NT2/D1 (cell line): ENCODE measurements around the gene SMPD3.

Source experiments
- DNase-seq: peaks from one replicate; pipeline ENCODE4 v3.0.0-alpha.2; 2011; ENCODE audit warnings: low read depth, low spot score
- H3K27me3 ChIP-seq: 2 replicates; pipeline ENCODE4 v1.6.0; 2011; ENCODE audit warnings: mild to moderate bottlenecking; ENCODE audit not compliant: insufficient read length, insufficient read depth
- H3K36me3 ChIP-seq: 2 replicates; pipeline ENCODE4 v1.6.1; 2011; ENCODE audit warnings: mild to moderate bottlenecking, low read length, mixed read lengths; ENCODE audit not compliant: insufficient read depth, insufficient read length
- H3K4me1 ChIP-seq: 2 replicates; pipeline ENCODE4 v1.5.1; 2011; ENCODE audit not compliant: insufficient read depth, insufficient read length
- H3K4me3 ChIP-seq: 2 replicates; pipeline ENCODE4 v1.5.1; 2011; ENCODE audit warnings: low read depth; ENCODE audit not compliant: insufficient read length
- H3K9ac ChIP-seq: 2 replicates; pipeline ENCODE4 v1.6.0; 2011; ENCODE audit warnings: low read depth; ENCODE audit not compliant: insufficient read length
- H3K9me3 ChIP-seq: 2 replicates; pipeline ENCODE4 v1.5.1; 2011; ENCODE audit warnings: mild to moderate bottlenecking, low read length; ENCODE audit not compliant: insufficient read depth
- SUZ12 ChIP-seq: IDR thresholded peaks from 2 replicates; pipeline ENCODE4 v1.6.1; 2011; ENCODE audit not compliant: insufficient read length, insufficient read depth; ENCODE audit errors: extremely low read depth
- YY1 ChIP-seq: IDR thresholded peaks from 2 replicates; pipeline ENCODE4 v1.6.1; 2011; ENCODE audit not compliant: insufficient read length, insufficient read depth
- ZNF274 ChIP-seq: IDR thresholded peaks from 2 replicates; pipeline ENCODE4 v1.6.1; 2011; ENCODE audit warnings: mild to moderate bottlenecking, low read depth, low read length

SMPD3 gene

DNA sequence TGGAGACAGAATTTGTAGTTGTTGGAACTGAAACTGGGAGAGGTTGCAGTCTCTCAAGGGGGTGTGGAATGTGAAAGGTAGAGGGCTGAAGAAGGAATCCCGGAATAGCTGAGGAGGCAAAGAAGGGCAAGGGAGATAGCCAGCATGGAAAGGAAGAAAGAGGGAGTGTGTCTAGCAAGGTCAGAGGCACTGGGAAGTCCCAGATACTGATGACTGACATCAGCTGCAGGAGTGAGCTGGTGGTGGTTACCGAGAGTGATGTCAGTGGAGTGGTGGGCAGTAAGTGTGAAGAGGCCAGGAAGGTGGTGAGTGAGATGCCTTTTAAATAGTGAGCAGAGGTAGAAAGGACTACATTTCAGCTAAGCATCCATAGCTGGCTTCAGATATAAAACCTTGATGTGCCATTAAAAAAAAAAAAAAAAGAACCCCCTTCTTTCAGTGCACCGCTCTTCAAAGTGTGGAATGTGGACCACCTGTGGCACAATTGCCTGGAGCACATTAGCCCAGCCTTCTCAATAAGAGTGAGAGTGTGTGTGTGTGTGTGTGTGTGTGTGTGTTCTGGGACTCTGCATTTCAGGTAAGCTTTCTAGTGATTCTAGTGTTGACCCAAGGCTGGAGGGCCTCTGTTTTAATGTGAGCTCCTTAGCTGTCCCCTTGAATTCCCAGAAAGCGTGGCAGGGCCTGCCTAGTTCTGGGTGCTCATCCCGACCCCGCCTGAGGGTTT lies 129.0 kb downstream of the SMPD3 start:
- H3K4me1 ChIP-seq, result no peaks in the 10 kb centered on the region
- DNase-seq, result no peak
- H3K9me3 ChIP-seq, result no peaks in the 10 kb centered on the region
- no peak for TF ChIP-seq ZNF274
- TF ChIP-seq SUZ12, result no peak
- TF ChIP-seq YY1, result no peak
- H3K27me3 ChIP-seq, result no peaks in the 10 kb centered on the region
- H3K36me3 ChIP-seq, result peaks cover 76% of the 10 kb centered on the region
- H3K9ac ChIP-seq, result no peak overlapping the region
- no peak overlapping the region for H3K4me3 ChIP-seq

DNA sequence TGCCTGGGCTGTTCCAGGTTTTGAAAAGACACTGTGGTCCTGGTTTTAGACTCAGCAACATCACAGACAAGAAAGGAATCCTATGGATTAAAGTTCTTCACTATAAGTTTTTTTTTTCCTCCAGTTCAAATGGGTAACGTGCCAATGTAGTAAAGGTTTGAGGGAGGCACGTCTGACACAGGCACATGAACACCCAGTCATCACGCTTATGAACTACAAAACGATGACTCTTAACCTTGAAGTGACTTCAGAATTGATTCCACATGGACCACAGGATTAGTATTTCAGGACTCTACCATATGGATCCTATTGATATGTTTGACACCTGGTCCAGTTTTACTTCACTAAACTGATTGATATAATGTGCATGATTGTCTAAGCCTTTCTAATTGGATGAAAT lies 135.2 kb downstream of the SMPD3 start:
- TF ChIP-seq SUZ12, result no peak
- no peak for TF ChIP-seq ZNF274
- TF ChIP-seq YY1, result no peak
- Histone ChIP-seq H3K9ac (no peak overlapping the region), H3K36me3 (peaks cover 58% of the 10 kb centered on the region), H3K9me3 (no peaks in the 10 kb centered on the region), H3K27me3 (no peaks in the 10 kb centered on the region), H3K4me1 (no peaks in the 10 kb centered on the region), H3K4me3 (no peak overlapping the region)
- no peak for DNase-seq

DNA sequence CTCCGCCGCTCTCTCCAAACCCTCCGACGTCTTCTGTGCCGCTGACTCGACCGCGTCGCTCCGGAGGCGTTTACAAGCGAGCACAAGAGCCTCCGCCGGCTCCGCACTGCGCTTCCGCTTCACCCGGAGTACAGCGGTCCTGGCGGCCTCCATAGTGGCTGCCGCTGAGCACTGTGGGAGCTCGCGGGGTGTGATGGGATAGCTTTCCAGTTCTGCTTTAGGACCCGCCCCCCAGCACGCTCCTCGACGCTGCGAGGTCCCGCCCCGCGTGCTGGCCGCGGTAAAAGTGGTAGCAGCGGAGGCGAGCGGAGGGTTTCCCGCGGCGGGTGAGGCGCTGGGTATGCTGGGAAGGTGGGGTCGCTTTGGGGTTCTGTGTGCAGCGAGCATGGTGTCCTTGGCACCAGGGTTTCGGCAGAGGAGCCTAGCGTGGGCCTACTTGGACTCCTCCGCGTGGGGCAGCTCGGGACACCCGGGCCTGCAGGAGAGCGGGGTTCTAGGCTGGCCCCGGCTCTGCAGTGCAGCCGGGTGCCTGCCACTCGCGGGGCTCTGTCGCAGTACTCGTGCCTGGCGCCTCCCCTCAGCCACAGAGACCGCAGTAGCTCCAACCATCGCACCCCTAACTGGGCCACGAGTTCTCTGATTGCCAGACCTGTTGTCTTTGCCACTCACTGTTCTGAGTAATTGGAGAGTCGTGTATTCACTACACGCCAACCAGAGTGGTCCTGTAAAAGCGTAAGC lies 137.4 kb downstream of the SMPD3 start, which contains the start of the genes PRMT7 and SLC7A6OS:
Gene PRMT7 (plus strand): TSS at position 246 of the 738 bp plus-strand sequence. CDS start 4,961 bp downstream, outside the sequence.
Gene SLC7A6OS (minus strand): TSS at position 173 of the 738 bp plus-strand sequence. CDS start 20 bp downstream, at position 153.
- peak within 1 kb of the TSS; percentile 100 for H3K9ac ChIP-seq
- H3K4me1 ChIP-seq, result no peaks in the 10 kb centered on the region
- H3K4me3 ChIP-seq, result peak within 1 kb of the TSS; percentile 99
- H3K27me3 ChIP-seq, result no peaks in the 10 kb centered on the region
- DNase-seq, result peak; percentile 90
- H3K9me3 ChIP-seq, result no peaks in the 10 kb centered on the region
- no peak for TF ChIP-seq SUZ12
- TF ChIP-seq ZNF274, result no peak
- peak; percentile 87 for TF ChIP-seq YY1
- peaks cover 60% of the 10 kb centered on the region for H3K36me3 ChIP-seq

DNA sequence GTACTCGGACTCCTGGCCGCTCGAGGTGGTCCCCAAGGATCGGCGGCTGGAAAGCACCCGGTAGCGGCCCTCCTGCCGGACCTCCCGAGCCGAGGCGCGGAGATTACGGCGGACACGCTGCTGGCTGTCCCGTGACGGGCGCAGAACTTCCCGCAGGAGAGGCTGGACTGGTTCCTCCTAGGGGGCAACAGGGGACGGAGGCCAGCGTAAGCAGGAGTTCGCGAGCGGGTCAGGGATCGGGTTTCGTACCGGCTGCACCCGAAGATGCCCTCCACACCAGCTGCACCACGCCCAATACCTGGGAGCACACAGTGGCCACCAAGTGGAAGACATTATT lies 137.9 kb downstream of the SMPD3 start:
- peaks cover 60% of the 10 kb centered on the region for H3K36me3 ChIP-seq
- no peak for TF ChIP-seq SUZ12
- no peak for TF ChIP-seq ZNF274
- no peak for TF ChIP-seq YY1
- H3K27me3 ChIP-seq, result no peaks in the 10 kb centered on the region
- H3K9me3 ChIP-seq, result no peaks in the 10 kb centered on the region
- no peak for DNase-seq
- no peaks in the 10 kb centered on the region for H3K4me1 ChIP-seq
- H3K4me3 ChIP-seq, result peak overlapping the region; percentile 99
- H3K9ac ChIP-seq, result peak overlapping the region; percentile 100

- no peaks in the 10 kb centered on the region for H3K9me3 ChIP-seq
- H3K4me3 ChIP-seq, result peak overlapping the region; percentile 99
- TF ChIP-seq YY1, result no peak
- no peak for TF ChIP-seq ZNF274
- no peak for TF ChIP-seq SUZ12
- H3K4me1 ChIP-seq, result no peaks in the 10 kb centered on the region
- DNase-seq, result no peak
- peak overlapping the region; percentile 100 for H3K9ac ChIP-seq
- peaks cover 65% of the 10 kb centered on the region for H3K36me3 ChIP-seq
- H3K27me3 ChIP-seq, result no peaks in the 10 kb centered on the region
Measured at GRCh38 chr16:68309799-68310198, 138.5 kb downstream of the SMPD3 start.
